Right lobe of liver (tissue), 4 donors: Measurements from ENCODE around the gene RCE1.

Experiments used
- POLR2A ChIP-seq: fragments of 450-650 bp; IDR thresholded peaks from one replicate; pipeline ENCODE4 v1.6.1; 2017; ENCODE audit warnings: antibody characterized with exemption, mild to moderate bottlenecking
- TF ChIP-seq, protein P1 (sequence below), 4 donors: fragments of 200-600 bp in 3 of 4; fragments of 450-650 bp in 1 of 4; IDR thresholded peaks; one replicate each; pipeline versions ENCODE4 v1.5.1 to v1.8.0; 2016 to 2022; ENCODE audit warnings: antibody characterized with exemption in 4 of 4, mild to moderate bottlenecking in 2 of 4
- donor health status: DM: no; HTN: no; CAD: no.
- donor health status: DM: no; HTN: no; CAD: no.
- donor health status: DM: no; HTN: yes; CAD: no.

DNA sequence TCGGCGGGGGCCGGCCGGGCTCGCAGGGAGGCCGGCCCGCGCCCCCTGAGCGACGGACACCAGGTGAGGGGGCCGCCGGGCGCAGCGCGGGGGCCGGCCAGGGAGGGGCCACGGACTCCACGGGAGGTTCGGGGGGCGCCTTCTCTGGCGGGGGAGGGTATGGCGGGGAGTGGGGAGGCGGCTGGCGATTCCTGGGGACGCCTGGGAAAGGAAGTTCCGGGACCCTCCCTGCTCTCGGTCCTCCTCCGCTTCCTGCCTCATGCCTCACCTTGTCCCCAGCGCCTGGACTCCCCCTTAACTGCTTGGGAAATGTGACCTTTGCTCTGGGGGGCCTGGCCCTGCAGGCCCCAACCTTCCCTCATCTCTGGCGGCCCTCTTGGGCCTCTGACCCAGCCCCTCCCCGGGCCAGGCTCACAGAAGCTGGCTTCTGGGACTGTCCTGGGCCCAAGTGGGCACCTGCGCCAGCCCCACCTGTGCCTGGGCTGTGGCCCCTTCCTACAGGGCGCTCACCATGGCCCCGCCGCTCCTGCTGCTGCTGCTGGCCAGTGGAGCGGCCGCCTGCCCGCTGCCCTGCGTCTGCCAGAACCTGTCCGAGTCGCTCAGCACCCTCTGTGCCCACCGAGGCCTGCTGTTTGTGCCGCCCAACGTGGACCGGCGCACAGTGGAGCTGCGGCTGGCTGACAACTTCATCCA is 14.1 kb downstream of the RCE1 start:
- TF ChIP-seq, protein P1, sequence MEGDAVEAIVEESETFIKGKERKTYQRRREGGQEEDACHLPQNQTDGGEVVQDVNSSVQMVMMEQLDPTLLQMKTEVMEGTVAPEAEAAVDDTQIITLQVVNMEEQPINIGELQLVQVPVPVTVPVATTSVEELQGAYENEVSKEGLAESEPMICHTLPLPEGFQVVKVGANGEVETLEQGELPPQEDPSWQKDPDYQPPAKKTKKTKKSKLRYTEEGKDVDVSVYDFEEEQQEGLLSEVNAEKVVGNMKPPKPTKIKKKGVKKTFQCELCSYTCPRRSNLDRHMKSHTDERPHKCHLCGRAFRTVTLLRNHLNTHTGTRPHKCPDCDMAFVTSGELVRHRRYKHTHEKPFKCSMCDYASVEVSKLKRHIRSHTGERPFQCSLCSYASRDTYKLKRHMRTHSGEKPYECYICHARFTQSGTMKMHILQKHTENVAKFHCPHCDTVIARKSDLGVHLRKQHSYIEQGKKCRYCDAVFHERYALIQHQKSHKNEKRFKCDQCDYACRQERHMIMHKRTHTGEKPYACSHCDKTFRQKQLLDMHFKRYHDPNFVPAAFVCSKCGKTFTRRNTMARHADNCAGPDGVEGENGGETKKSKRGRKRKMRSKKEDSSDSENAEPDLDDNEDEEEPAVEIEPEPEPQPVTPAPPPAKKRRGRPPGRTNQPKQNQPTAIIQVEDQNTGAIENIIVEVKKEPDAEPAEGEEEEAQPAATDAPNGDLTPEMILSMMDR (IDR thresholded peaks at IDR 0.05) = no peak
- no peak for TF ChIP-seq POLR2A
